GM21619 (cell line): ENCODE data around the gene ATP2C1.

Experiments used
- ATAC-seq: cut with Tn5 transposase; IDR thresholded peaks from one replicate; pipeline ENCODE4 v1.9.1; 2021; ENCODE audit not compliant: unreplicated experiment

Gene ATP2C1

DNA sequence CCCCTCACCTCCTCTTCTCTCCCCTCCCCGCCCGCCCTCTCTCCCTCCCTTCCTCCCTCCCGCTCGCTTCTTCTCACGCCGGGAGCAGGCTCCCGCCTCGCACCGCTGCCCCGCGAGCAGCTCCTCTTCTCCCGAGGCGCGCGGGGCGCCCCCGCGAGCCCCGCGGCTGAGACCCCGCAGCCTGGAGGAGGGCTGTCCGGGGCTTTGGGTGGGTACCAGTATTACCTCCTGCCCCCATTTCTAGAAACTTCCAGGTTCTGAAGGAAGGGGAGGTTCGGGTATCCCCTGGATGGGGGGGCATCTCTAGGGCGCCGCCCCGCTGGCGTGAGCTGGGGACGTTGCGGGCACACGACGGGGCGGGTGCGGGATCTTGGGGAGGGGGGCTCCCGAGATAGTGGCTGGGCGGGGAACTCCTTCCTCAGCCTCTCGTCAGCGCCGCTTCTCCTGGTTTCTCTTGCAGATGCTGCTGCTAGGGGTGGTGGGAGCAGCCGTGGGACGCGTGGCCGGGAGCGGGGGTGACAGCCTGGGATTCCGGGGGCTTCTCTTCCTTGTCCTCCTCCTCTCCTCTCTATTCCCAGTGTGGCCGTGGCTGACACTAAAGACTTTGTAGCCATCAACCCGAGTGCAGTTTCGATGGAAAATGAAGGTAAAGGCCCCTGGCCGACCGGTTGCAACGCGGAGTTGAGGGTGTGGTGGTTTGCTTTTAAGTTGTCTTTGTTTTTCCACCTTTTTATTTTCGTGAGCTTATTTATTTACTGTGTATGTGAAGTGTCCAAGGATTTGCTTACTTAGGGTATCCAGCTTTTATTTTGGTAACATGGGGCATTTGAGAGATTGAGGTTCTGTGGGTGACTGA, 474 bp downstream of the ATP2C1 start:
- ATAC-seq: no peak

DNA sequence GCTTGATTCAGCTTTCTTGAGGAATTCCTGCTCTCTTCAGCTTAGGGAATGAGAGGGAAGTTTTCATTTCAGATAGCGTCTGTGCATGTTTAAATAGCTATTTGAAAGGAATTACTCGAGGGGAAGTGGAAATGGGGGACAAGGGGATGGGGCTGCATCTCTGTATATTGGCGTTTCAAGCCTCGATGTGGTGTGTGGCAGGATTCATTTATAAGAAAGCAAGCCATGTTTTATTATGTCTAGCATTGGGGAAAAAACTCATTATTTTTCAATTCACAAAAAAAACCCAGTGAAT, 1.0 kb downstream of the ATP2C1 start:
- ATAC-seq: no peak

DNA sequence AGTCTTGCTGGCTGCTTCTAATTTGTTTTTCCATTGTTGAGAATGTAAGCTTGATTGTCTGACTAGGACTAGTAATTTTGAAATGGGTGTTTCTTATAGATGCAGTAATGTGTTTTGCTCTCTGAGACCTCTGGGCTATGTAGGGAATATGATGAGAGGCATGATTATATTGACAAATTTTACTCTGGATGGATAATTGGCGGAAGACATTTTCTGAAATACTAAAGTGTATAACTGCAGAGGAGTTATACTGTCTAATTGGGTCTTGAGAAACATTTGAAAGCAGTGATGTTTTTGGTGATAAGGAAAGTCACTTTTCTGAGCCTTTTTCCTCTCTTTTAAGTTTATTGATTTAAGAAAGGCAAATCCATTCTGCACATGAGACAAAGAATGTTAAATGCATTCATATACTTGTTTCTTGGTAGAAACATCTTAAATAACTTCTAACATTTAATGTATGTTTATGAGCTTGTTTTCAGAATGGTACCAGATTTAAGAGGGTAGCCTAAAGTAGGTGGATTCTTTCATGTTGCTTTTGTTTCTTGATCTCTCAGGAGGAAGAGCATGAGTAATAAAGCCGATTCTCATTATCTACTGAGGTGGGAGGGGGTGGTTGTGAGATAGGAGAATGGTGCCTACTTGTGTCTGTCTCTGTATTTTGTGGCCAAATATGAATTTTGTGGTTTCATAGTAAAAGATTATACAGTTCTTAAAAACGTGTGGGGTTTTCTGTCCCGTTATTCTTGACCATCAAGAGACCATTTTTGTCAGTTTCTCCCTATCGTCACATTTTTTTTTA, 2.0 kb downstream of the ATP2C1 start:
- ATAC-seq: no peak

DNA sequence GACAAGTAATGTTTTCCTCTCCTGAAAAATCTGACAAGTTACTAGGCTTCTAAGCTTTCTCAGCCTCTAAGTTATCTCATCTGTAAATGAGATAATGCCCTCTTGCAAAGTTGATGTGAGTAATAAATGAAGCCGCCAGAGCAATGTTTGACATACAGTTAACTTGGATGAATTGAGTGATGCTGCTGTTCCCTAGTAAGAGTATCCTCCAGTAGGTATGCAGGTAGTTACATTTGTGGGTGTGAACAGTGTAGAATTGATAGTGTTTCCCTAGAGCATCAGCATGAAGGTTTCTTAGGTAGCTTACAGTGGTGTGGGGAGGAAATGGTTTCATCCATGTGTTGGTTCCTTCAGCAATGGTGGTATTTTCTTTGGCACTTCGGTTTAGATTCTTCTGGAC, 3.4 kb downstream of the ATP2C1 start:
- ATAC-seq: no peak

DNA sequence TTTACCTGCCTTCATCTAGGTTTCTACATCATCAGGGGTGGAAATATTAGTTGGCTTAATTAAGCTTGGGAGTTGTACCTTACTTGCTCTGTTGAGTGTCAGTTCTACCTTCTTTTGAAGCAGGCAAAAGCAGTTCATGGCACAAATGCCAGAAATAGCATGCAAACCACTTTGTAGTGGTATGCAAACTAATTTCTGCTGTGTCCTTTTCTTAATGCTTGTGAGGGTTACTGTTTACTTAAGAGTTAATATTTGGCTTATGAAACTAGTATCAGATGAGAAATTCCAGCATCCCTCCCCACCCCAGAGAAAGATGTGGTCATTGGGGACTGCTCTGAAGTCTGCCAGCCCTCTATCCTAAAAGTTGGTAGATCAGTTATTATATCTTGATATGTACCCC, 7.1 kb downstream of the ATP2C1 start:
- peak; percentile 56 for ATAC-seq

DNA sequence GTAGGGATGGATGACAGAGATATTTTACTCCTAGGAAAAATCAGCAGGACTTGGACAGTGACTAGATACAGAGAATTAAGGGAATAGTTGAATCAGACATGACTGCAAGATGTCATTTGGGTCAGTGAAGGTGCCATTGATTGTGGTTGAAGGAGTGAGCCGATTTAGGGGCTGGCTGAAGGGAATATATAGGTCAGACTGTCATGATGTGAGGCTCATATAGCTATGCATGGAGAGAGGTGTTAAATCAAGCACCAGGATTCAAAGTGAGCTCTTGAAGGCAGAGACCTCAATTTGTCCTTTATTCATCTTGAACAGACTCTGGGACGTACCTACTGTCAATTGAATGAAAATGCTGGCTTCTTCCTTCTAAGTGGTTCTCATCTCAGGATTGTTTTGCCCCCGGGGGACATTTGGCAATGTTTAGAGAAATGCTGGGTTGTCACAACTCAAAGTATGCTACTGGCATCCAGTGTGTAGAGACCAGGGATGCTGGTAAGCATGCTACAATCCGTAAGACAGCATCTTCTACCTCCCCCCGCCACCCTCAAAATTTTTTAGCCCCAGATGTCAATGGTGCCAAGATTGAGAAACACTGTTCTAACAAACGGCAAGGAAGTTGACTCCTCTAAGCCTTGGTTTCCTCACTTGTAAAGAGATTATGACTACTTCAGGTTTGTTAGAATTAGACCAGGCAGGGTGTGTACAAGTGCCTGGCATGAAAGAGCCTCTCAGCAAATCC, 7.8 kb downstream of the ATP2C1 start:
- ATAC-seq: no peak

DNA sequence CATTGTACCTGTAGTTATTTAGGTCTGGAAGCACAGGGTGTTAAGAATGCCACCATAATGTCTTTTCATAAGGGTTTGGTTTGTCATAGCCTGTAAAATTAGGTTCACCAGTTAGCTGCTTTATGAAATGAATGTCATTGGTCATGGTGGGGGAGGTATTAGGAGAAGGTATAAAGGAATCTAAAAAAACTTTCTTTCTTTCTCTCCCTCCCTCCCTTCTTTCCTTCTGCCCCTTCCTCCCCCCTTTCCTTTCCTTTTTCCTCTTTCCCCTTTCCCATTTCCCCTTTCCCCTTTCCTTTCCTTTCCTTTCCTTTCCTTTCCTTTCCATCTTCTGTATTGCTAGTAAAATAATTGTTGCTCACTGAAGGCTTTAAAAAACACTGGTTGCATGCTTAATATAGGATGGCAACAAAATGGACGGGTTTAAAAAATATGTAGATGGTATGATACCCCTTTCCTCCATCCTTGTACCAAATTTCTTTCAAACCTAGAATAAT, 9.6 kb downstream of the ATP2C1 start:
- ATAC-seq: no peak

DNA sequence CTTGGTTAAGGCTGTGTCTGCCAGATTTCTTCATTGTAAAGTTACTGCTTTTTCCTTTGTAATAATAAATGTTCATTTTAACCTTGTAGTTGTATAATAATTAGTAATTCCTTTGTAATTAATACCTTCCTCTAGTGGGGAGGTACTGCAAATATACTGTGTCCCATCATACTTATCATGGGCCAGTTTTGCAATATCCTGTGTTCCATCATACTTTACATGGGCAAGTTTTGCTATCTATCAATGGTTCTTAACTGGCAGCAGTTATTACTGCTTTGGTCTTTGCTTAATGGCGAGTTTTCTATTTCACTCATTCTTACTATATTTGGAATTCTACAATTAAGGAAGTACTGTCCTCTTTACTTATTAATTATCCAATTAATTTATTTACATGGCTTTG, 10.6 kb downstream of the ATP2C1 start:
- ATAC-seq: no peak

DNA sequence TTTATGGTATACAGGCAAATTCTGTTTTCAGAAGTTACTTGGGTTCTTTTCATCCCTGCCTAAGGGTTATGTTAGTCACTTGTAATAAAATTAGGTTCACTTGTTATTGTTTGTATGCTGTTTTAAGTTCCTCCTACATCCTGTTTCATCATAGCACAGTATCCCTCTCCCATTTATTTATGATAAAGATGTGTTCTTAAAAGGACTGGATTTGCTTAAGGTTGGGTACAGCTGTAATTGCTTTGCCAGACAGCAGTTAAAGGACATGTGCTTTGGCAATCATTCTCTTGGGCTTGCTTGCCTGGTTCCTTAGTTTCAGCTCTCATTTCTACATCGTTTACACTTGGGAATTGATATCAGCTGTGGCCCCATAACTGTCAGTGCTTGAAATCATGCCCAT, 11.7 kb downstream of the ATP2C1 start:
- ATAC-seq: peak; percentile 32

DNA sequence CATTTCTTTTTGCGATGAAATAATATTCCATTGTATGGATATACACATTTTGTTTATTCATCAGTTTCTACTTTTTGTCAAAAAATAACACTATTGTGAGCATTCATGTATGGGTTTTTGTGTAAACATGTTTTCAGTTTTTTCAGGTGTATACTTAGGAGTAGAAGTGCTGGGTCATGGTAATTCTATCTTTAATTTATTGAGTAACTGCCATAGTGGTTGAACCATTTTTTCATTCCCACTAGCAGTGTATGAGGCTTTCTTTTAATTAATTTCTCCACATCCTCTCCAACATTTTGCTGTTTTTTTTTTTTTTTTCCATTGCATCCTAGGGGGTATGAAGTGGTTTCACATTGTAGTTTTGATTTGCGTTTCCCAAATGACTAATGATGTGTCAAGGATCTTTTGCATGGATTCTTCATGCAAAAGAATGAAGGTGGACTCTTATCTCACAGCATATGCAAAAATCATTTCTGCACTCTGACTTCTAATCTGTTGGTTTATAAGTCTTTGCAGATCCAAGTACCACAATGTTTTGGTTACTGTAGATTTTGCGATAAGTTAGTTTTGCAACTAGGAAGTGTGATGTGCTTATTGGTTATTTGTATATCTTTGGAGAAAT, 12.6 kb downstream of the ATP2C1 start:
- ATAC-seq: no peak

DNA sequence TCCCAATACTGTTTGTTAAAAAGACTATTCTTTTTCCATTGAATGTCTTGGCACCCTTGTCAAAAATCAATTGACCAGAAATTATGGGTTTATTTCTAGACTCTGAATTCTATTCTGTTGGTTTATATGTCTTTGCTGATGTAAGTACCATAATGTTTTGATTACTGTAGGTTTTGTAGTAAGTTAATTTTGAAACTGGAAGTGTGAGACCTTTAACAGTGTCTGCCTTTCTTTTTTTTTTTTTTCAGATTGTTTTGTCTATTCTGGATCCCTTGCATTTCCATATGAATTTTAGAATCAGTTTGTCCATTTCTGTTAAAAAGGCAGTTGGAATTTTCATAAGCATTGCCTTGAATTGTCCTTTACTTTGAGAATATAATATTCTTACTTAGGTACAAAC, 13.6 kb downstream of the ATP2C1 start:
- ATAC-seq: no peak

DNA sequence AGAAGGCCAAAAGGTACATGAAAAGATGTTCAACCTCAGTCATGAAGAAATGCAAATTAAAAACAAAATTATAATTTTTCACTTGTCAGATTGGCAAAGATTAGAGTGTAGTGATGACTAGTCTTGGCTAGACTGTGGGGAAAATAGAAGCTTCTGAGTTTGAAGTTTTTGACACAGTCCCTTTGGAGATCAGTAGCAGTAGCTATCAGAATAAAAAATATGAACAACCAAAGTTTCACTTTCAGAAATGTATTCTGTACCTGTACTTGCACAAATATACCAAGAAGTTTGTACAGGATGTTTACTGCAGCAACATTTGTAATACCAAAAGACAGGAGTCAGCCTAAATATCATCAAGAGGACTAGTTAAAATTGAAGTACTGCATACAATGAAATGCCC, 14.1 kb downstream of the ATP2C1 start:
- peak; percentile 40 for ATAC-seq

DNA sequence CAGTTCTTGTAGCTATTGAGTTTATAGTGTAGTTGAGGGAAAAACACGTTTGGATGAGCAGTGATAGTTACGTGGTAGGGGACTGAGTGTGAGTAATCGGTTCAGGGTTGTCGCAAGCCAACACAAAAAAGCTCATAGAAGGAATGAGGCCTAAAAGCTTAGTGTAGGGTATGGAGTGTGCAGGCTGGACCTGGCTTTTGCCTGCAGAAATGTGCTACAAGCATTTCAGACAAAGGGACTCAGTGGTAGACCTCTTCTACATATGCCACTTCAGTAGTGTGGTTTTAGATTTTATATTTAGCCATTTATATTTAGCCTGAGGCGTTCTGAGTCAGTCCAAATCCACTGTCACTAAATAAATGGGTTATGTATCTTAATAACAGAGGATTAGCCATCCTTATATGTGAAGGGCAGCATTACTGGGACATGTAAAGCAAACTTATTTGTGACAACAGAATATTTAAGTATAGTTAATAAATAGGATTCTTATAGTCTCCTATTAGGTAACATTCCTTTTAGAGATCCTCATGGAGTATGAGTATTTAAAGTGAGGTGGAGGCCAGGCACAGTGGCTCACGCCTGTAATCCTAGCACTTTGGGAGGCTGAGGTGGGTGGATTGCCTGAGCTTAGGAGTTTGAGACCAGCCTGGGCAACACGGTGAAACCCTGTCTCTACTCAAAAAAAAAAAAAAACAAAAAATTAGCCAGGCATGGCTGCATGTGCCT, 21.8 kb downstream of the ATP2C1 start:
- no peak for ATAC-seq

DNA sequence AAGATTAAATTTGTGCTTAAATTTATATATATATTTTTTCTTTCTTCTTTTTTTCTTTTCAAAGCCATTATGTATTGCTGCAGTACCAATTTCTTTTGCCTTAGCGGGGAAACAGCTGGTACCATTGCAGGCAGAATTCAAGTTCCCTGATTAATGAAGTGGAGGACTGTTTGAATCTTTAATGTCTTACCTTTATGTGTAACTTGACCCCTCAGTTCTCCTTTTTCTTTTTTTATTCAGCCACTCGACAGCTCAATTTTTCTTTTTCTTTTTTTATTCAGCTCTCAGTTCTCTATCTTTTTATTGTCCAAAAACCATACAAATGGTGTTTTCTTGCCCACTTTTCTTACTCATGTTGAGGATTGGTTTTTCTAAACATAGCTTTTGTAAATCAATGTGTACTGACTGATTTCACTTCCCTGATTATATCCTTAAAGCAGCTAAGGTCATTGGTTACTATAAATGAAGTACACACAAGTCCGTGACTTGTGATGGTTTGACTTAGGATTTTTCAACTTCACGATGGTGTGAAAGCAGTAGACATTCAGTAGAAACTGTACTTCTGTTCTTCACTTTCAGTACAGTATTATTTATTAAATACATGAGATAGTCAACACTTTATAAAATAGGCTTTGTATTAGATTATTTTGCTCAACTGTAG, 22.8 kb downstream of the ATP2C1 start:
- peak; percentile 77 for ATAC-seq

DNA sequence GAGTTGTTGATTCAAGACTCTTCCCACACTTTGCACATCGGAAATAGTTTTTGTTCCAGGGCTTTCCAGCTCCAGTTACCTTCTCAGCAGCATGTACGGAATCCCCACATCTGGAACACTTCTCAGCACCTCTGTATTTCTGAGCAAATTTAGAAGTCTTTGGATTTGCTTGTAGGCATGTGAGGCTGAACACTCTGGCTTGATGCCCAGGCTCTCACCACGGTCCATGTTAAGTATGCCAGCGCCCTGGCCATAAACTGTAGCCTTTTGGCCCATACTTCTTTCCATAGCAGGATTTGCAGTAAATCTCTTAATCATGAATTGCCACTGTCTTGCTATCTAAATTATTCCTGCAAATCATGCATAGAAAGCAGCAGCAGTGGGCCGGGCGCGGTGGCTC, 24.4 kb downstream of the ATP2C1 start:
- no peak for ATAC-seq

DNA sequence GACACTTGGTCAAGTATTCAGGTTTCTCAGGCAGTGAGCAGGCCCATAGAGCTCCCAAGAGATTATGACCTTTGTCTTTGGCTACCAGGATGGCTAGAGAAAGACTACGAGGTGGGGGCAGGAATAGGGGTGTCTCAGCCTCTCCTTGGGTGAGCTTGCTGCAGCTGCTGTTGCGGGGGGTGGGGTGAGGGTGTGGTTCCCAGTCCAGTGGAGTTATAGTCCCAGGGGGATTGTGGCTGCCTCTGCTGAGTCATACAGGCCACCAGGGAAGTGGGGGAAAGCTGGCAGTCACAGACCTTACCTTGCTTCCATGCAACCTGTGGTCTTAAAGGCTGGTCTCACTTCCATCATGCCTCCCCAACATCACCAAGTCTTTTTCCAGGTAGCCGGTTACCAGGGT, 31.7 kb downstream of the ATP2C1 start:
- ATAC-seq: peak; percentile 66

DNA sequence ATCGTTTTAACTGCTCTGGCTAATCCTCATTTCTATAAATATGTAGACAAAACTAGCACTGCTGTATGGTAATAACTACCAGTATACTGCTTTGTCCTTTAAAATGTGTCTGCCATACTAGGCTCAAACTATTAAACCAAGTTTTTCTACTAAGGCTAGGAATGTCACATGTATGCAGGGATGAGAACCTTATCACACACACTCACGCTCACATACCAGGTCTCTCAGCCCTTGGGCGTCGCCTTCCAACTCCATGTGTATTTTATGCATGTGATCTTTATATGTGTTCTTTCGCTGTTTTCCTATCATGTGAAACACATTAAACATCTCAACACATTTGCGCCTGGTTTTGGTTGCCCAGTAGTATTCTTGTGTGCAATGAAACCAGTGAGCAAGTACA, 32.6 kb downstream of the ATP2C1 start:
- no peak for ATAC-seq

DNA sequence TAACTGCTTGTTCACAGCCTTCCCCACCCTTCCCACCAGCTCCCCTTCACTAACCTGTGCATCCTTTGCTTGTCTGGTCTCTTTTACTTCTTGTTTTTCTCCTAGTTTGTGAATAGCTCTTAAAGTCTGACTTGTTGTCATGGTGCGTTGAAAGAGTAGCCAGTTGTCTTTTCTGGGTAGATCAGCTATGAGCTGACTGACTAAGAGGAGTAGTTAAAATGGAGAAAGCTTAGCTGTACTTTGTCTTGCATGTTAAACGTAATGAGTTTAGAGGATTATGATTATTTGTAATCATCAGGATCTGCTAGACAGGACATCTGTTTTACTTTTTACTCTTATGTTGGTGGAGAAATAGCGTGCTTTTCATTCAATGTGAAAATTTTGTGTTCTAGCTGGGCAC, 35.9 kb downstream of the ATP2C1 start:
- ATAC-seq: no peak

DNA sequence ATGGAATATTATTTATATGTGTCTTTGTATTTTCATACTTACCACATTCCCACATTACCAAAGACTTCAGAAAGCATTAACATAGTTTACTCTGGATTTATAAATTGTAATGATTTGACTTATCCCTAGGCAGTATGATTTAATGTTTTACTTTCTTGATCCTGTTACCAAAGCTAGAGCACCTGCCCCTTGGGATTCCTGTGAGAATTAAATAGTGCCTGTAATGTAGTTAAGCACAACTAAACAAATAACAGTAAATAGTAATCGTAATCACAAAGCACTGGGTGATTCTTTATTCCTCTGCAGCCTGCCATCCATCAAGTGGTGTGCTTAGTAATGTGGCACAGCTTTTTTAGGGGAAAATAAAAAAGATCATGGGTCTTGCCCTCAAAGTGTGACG, 39.1 kb downstream of the ATP2C1 start:
- ATAC-seq: no peak

DNA sequence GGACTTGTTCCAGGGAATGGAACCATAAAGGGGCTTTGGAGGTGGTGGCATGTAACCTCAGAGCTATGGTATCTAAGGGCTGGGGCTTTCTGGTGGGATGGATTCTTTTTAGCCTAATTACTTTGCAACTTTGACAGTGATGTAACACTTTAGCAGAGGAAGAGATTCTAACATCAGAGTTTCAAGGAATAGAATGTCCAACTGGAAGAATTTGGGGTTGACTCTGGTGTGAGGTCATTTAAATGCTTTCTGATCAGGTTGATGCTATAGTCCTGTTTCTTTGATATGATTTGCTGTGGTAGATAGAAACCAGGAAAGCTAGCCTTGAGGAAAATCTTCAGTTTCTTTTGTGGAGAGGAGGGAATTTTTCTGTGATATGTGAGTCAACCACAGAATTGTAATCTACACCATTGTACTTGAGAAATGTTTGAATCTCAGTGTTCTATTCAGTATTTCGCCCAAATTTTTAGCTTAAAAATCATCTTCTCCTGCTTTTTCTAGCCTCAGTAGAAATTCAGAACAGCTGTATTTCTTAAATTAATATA, 40.0 kb downstream of the ATP2C1 start:
- ATAC-seq: no peak
